Kidney capillary endothelial cell (primary cell): ENCODE measurements around the gene PHIP.
"Not testable (repeated sequence)": the region's sequence is repeated elsewhere in the genome, so short reads cannot be mapped to it uniquely, and the experiment has no call there.

Experiments used
- DNase-seq: peaks from one replicate; pipeline ENCODE4 v3.0.0-alpha.2; 2018; ENCODE audit warnings: low spot score

The PHIP gene

GRCh38 chr6:78921168-78921567, 156.9 kb downstream of the PHIP start:
- DNase-seq: not testable (repeated sequence)

DNA sequence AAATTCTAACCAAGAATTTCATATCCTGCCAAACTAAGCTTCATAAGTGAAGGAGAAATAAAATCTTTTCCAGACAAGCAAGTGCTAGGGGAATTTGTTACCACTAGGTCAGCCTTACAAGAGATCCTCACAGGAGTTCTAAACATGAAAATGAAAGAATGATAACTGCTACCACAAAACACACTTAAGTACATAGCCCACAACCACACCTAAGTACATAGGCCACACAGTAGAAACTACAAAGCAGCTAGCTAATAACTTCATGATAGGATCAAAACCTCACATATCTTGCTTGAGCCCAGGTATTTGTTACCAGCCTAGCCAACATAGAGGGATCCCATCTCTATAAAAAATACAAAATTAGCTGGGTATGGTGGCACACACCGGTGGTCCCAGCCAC, 160.3 kb downstream of the PHIP start:
- no peak for DNase-seq

DNA sequence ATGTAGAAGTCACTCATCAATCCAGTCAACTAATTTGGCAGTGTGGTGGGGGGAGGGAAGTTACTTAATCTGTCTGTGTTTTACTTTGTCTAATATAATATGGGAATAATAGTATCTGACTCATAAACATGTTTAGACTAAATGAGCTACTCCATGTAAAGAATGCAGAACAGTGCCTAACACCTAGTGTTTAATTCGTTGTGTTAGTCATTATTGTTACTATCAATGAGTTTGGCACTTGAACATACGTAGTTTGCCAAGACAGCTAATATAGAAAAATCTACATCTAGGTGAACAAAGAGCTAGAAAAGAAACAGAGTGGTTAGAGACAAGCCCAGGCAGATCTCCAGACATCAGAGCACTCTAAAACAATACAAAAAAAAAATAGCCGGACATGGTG, 161.6 kb downstream of the PHIP start:
- DNase-seq: no peak

DNA sequence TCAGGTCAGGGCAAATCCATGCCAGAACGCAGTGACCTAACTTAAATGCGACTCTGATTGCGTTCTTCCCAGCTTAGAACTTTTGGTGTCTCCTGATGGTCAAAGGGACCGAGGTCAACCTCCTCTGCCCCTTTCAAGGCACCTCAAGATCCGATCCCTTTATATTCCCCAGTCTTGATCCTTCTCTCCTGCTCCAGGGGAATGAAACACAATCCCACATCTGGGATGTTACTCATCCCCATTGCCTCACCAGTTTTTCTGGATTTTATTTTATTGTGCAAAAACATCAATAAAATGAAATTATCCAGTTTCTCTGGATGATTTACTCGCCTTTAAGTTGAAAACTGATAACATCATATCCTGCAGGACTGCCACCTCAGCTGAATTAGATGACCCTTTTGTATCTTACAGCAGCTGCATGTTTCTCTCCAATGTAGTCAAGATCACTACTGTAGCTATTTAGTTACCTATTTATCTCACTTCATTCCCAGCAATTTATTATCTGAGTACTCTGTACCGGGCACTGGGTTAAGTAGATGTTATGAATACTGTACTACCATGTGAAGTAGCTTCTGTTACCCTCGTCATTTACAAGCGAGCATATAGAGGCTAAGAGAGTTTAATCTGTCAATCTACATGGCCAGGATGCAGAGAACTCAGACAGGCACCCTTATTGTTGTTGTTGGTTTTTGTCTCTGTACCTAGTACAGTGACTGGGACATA, 166.7 kb downstream of the PHIP start:
- no peak for DNase-seq

DNA sequence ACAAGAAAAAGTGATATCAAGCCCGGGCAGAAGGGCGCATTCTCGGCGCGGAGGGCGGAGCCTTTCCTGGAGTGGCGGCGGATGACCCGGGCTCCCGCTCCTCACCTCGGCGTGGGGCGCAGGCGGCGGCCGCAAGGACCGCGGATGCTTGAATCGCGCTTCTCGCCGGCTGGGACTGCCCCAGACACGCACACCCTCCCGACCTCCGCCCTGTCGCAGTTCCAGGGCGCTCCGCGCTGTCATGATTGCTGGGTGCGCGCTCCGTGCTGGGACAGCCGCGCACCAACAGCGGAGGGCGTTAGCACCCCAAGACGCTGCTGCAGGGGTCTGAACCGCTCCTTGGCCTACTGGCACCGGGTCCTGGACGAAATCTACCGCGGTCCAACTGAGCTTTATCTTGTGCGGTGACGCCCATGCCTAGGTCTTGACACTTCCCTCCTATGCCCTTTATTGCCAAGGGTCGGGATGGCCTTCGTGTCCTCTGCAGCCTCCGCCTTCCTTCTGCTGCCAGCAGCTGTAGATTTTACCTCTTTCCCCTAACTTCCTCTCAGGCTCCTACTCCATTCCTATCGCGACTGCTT, 167.4 kb downstream of the PHIP start:
- no peak for DNase-seq

- no peak for DNase-seq
These were observed 168.0 kb downstream of the PHIP start for GRCh38 chr6:78910010-78910409.

- no peak for DNase-seq
These were observed 168.7 kb downstream of the PHIP start for GRCh38 chr6:78909391-78909790.

- no peak for DNase-seq
These were observed 169.4 kb downstream of the PHIP start for GRCh38 chr6:78908621-78909020.

DNA sequence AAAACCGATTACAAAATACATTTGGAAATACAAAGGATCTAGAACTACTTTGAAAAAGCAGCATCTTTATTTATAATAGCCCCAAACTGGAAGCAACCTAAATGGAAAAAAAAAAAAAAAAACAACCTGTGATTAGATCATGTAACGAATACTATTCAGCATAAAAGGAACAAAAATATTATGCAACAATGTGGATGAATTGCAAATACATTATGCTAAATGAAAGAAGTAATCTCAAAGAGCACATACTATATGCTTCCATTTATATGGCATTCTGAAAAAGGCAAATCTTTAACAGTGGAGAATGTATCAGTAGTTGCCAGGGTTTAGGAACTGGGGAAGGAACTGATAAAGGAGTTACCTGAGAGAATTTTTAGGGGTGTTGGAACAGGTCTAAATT, 181.8 kb downstream of the PHIP start:
- DNase-seq: no peak

GRCh38 chr6:78889901-78890300, 188.2 kb downstream of the PHIP start:
- DNase-seq: not testable (repeated sequence)
